ENCODE results near the gene AMOTL1. TPM values are rescaled to one million over a fixed set of nuclear protein-coding genes. Genes with fewer than 3 reads are reported as not detected.
"Not testable (repeated sequence)": the region's sequence is repeated elsewhere in the genome, so short reads cannot be mapped to it uniquely, and the experiment has no call there.

AMOTL1 gene
- total RNA-seq, 1 donor from 2014 or later = 32.6 TPM

GRCh38 chr11:94912806-94913205 is 144.7 kb downstream of the AMOTL1 start:
- no peak for DNase-seq (ENCODE audit: low spot score in 2 of 2)
- no peaks in the 10 kb centered on the region for H3K27me3 ChIP-seq
- H3K4me1 ChIP-seq = no peaks in the 10 kb centered on the region
- TF ChIP-seq CTCF (IDR thresholded peaks at IDR 0.05) = no peak
- intact Hi-C loops (cut with DNase I) = no loop called here
- no peaks in the 10 kb centered on the region for H3K9me3 ChIP-seq
- H3K27ac ChIP-seq = no peak overlapping the region
- no peaks in the 10 kb centered on the region for H3K36me3 ChIP-seq
- H3K4me3 ChIP-seq = no peak overlapping the region

DNA sequence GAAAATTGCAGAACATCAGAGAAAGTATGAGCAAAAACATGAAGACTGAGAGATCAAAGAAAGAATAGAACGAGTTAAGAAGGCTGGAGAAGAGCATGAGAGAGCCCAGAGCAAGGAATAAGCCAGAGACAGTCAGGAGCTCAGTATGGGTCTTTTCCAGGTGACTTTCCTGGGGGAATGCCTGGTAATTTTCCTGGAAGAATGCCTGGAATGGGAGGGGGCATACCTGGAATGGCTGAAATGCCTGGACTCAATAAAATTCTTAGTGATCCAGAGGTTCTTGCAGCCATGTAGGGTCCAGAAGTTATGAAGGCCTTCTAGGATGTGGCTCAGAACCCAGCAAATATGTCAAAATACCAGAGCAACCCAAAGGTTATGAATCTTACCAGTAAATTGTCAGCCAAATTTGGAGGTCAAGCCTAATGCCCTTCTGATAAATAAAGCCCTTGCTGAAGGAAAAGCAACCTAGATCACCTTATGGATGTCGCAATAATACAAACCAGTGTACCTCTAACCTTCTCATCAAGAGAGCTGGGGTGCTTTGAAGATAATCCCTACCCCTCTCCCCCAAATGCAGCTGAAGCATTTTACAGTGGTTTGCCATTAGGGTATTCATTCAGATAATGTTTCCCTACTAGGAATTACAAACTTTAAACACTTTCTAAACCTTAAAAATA is 145.7 kb downstream of the AMOTL1 start:
- DNase-seq (ENCODE audit: low spot score in 2 of 2); H3K27me3 ChIP-seq; H3K27ac ChIP-seq: not testable (repeated sequence)

GRCh38 chr11:94920311-94920710 is 152.2 kb downstream of the AMOTL1 start:
- TF ChIP-seq CTCF (IDR thresholded peaks at IDR 0.05) = no peak
- Histone ChIP-seq H3K4me3 (no peak overlapping the region), H3K4me1 (peaks cover 0 to 3% of the 10 kb centered on the region in 2 donors), H3K27me3 (no peaks in the 10 kb centered on the region), H3K9me3 (no peaks in the 10 kb centered on the region), H3K36me3 (no peaks in the 10 kb centered on the region), H3K27ac (no peak overlapping the region)
- intact Hi-C loops (cut with DNase I) = no loop called here
- DNase-seq (ENCODE audit: low spot score in 2 of 2) = no peak

More for the DNA sequence above, 145.7 kb downstream of the AMOTL1 start:
- H3K4me1 ChIP-seq; H3K9me3 ChIP-seq; H3K36me3 ChIP-seq; intact Hi-C loops (cut with DNase I); H3K4me3 ChIP-seq: not testable (repeated sequence)

GRCh38 chr11:94922321-94923003 is 154.3 kb downstream of the AMOTL1 start:
- DNase-seq (ENCODE audit: low spot score in 2 of 2) = no peak
- Histone ChIP-seq H3K9me3 (no peaks in the 10 kb centered on the region), H3K4me3 (no peak overlapping the region), H3K27me3 (no peaks in the 10 kb centered on the region), H3K4me1 (peaks cover 8 to 10% of the 10 kb centered on the region in 2 donors), H3K27ac (no peak overlapping the region), H3K36me3 (no peaks in the 10 kb centered on the region)
- intact Hi-C loops (cut with DNase I) = no loop called here
- no peak for TF ChIP-seq CTCF (IDR thresholded peaks at IDR 0.05)

- TF ChIP-seq CTCF (IDR thresholded peaks at IDR 0.05) = no peak
- Histone ChIP-seq H3K9me3 (no peaks in the 10 kb centered on the region), H3K4me1 (peaks cover 12 to 15% of the 10 kb centered on the region in 2 donors), H3K27ac (no peak overlapping the region), H3K36me3 (no peaks in the 10 kb centered on the region), H3K27me3 (no peaks in the 10 kb centered on the region), H3K4me3 (no peak overlapping the region)
- no peak for DNase-seq (ENCODE audit: low spot score in 2 of 2)
- intact Hi-C loops (cut with DNase I) = no loop called here
These were observed 154.8 kb downstream of the AMOTL1 start for GRCh38 chr11:94923004-94923334.

DNA sequence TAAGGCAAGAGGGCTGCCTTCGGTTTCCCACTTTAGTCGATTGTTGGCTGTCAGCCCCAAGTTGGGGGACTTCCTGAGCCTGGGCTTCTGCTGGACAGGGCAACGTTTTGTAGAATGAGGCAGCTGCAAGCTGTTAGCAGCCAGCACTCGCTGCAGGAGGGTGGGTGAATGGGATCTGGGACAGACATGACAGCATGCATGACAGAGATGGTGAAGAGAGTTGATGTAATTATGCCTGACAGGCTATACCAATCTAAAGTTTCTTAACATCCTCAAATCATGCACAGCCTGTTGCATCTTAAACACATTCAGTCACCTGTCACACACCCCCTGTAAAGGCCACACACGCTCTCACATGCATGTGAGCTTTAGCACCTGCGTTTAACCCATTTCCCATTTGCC is 156.0 kb downstream of the AMOTL1 start:
- Histone ChIP-seq H3K9me3 (no peaks in the 10 kb centered on the region), H3K4me1 (peaks cover 12 to 23% of the 10 kb centered on the region in 2 donors), H3K4me3 (no peak overlapping the region), H3K27ac (no peak overlapping the region), H3K27me3 (no peaks in the 10 kb centered on the region), H3K36me3 (no peaks in the 10 kb centered on the region)
- TF ChIP-seq CTCF (IDR thresholded peaks at IDR 0.05) = no peak
- DNase-seq (ENCODE audit: low spot score in 2 of 2) = no peak
- intact Hi-C loops (cut with DNase I) = no loop called here
